Effector memory CD8-positive, alpha-beta T cell (primary cell): ENCODE measurements around the gene SEC24D.

ENCODE experiments used
- ATAC-seq: fragments of 150-1000 bp; cut with Tn5 transposase; replicated peaks from 2 replicates; pipeline ENCODE4 v1.10.0; 2021; ENCODE audit warnings: mild to moderate bottlenecking, moderate library complexity
- DNase-seq, 3 experiments: peaks; one replicate each; pipeline ENCODE4 v3.0.0; 2021
- H3K27ac Mint-ChIP-seq, 2 donors: one replicate each; pipeline ENCODE4 v1.8.0; 2022; ENCODE audit warnings: mild to moderate bottlenecking in 2 of 2, mixed read lengths in 2 of 2, moderate library complexity in 2 of 2
- H3K27me3 Mint-ChIP-seq, 2 donors: one replicate each; pipeline ENCODE4 v1.8.0; 2022; ENCODE audit warnings: mixed read lengths in 2 of 2
- H3K36me3 Mint-ChIP-seq: one replicate; pipeline ENCODE4 v1.8.0; 2022; ENCODE audit warnings: mild to moderate bottlenecking, moderate library complexity, mixed read lengths; ENCODE audit not compliant: insufficient read depth
- H3K4me1 Mint-ChIP-seq, 2 donors: one replicate each; pipeline ENCODE4 v1.8.0; 2022; ENCODE audit warnings: low read depth in 2 of 2, mixed read lengths in 2 of 2
- H3K4me3 Mint-ChIP-seq, 2 donors: one replicate each; pipeline ENCODE4 v1.8.0; 2022; ENCODE audit warnings: mild to moderate bottlenecking in 2 of 2, mixed read lengths in 2 of 2, moderate library complexity in 2 of 2
- H3K9me3 Mint-ChIP-seq, 2 donors: one replicate each; pipeline ENCODE4 v1.8.0; 2022; ENCODE audit warnings: mixed read lengths in 2 of 2

Gene SEC24D

GRCh38 chr4:118770741-118771187 is 65.2 kb downstream of the SEC24D start:
- Mint-ChIP-seq H3K27me3 (no peaks in the 10 kb centered on the region), H3K36me3 (peaks cover 23% of the 10 kb centered on the region)

DNA sequence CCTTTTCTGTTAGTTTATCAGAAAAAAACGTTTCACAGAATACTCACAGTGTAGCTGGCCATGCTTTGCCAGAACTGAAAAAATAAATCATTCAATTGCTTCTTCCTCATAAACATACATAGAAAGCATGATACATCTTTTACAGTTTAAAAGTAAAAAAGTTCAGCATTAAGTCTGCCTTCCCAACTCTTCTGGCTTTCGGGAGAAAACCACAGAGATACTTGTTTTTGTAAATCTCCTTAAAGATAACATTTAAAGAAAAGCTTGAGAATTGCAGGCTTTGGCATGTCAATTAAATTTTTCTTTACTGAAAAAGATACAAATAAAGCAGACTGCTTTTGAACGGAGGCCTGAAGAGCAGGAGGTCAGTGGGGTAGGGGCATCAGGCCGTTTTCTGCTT is 66.8 kb downstream of the SEC24D start:
- Mint-ChIP-seq H3K4me1 (no peaks in the 10 kb centered on the region), H3K4me3 (no peak overlapping the region), H3K36me3 (peaks cover 36% of the 10 kb centered on the region), H3K27ac (no peak overlapping the region), H3K27me3 (no peaks in the 10 kb centered on the region), H3K9me3 (no peaks in the 10 kb centered on the region)
- ATAC-seq (no peak), DNase-seq (no peak)

More at GRCh38 chr4:118770741-118771187, 65.2 kb downstream of the SEC24D start:
- Mint-ChIP-seq H3K27ac (no peak overlapping the region), H3K9me3 (no peaks in the 10 kb centered on the region), H3K4me3 (no peak overlapping the region), H3K4me1 (no peaks in the 10 kb centered on the region)
- ATAC-seq (no peak), DNase-seq (no peak)

GRCh38 chr4:118767109-118767508 is 68.8 kb downstream of the SEC24D start:
- H3K36me3 Mint-ChIP-seq = peaks cover 47% of the 10 kb centered on the region
- ATAC-seq (no peak), DNase-seq (no peak)
- H3K9me3 Mint-ChIP-seq = no peaks in the 10 kb centered on the region
- no peak overlapping the region for H3K4me3 Mint-ChIP-seq
- H3K27me3 Mint-ChIP-seq = no peaks in the 10 kb centered on the region
- H3K27ac Mint-ChIP-seq = no peak overlapping the region
- no peaks in the 10 kb centered on the region for H3K4me1 Mint-ChIP-seq

- Mint-ChIP-seq H3K4me1 (no peaks in the 10 kb centered on the region), H3K27me3 (no peaks in the 10 kb centered on the region), H3K27ac (no peak overlapping the region), H3K9me3 (no peaks in the 10 kb centered on the region), H3K4me3 (no peak overlapping the region), H3K36me3 (peaks cover 47% of the 10 kb centered on the region)
- ATAC-seq (no peak), DNase-seq (no peak)
These were observed 70.5 kb downstream of the SEC24D start for GRCh38 chr4:118765399-118765798.

GRCh38 chr4:118762730-118763477 is 73.0 kb downstream of the SEC24D start:
- Mint-ChIP-seq H3K9me3 (no peaks in the 10 kb centered on the region), H3K27me3 (no peaks in the 10 kb centered on the region), H3K4me1 (peaks cover 0 to 5% of the 10 kb centered on the region in 2 donors), H3K27ac (no peak overlapping the region), H3K4me3 (no peak overlapping the region), H3K36me3 (peaks cover 41% of the 10 kb centered on the region)
- ATAC-seq (no peak), DNase-seq (no peak)

GRCh38 chr4:118762155-118762554 is 73.8 kb downstream of the SEC24D start:
- H3K27me3 Mint-ChIP-seq = no peaks in the 10 kb centered on the region
- H3K27ac Mint-ChIP-seq = no peak overlapping the region
- H3K9me3 Mint-ChIP-seq = no peaks in the 10 kb centered on the region
- no peak for ATAC-seq
- H3K4me1 Mint-ChIP-seq = peaks cover 0 to 5% of the 10 kb centered on the region in 2 donors
- DNase-seq = no peak
- peaks cover 34% of the 10 kb centered on the region for H3K36me3 Mint-ChIP-seq
- H3K4me3 Mint-ChIP-seq = no peak overlapping the region

- H3K9me3 Mint-ChIP-seq = no peaks in the 10 kb centered on the region
- no peak overlapping the region for H3K27ac Mint-ChIP-seq
- no peak overlapping the region for H3K4me3 Mint-ChIP-seq
These were observed 74.4 kb downstream of the SEC24D start for GRCh38 chr4:118761397-118762016.

DNA sequence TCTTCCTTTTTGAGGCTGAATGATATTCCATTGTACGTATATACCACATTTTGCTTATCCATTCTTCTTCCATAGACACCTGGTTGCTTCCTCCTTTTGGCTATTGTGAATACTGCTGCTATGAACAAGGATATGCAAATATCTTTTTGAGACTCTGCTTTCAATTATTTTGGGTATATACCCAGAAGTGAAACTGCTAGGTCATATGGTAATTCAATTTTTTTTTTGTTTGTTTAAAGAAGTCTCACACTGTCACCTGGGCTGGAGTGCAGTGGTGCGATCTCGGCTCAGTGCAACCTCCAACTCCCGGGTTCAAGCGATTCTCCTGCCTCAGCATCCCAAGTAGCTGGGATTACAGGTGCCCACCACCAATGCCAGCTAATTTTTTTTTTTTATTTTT is 75.4 kb downstream of the SEC24D start:
- peaks cover 27% of the 10 kb centered on the region for H3K36me3 Mint-ChIP-seq
- H3K27me3 Mint-ChIP-seq = no peaks in the 10 kb centered on the region

More at GRCh38 chr4:118761397-118762016, 74.4 kb downstream of the SEC24D start:
- DNase-seq (no peak), ATAC-seq (no peak)
- H3K4me1 Mint-ChIP-seq = peaks cover 0 to 5% of the 10 kb centered on the region in 2 donors
- no peaks in the 10 kb centered on the region for H3K27me3 Mint-ChIP-seq
- peaks cover 32% of the 10 kb centered on the region for H3K36me3 Mint-ChIP-seq

GRCh38 chr4:118760092-118760491 is 75.8 kb downstream of the SEC24D start:
- peaks cover 28% of the 10 kb centered on the region for H3K36me3 Mint-ChIP-seq

More for the DNA sequence above, 75.4 kb downstream of the SEC24D start:
- no peaks in the 10 kb centered on the region for H3K9me3 Mint-ChIP-seq
- DNase-seq (no peak), ATAC-seq (no peak)
- no peak overlapping the region for H3K4me3 Mint-ChIP-seq
- H3K27ac Mint-ChIP-seq = no peak overlapping the region
- peaks cover 0 to 5% of the 10 kb centered on the region in 2 donors for H3K4me1 Mint-ChIP-seq

GRCh38 chr4:118759481-118759880 is 76.4 kb downstream of the SEC24D start:
- DNase-seq (no peak), ATAC-seq (no peak)
- Mint-ChIP-seq H3K27me3 (no peaks in the 10 kb centered on the region), H3K4me3 (no peak overlapping the region), H3K9me3 (no peaks in the 10 kb centered on the region), H3K36me3 (peaks cover 24% of the 10 kb centered on the region), H3K4me1 (peaks cover 0 to 5% of the 10 kb centered on the region in 2 donors), H3K27ac (no peak overlapping the region)

More at GRCh38 chr4:118760092-118760491, 75.8 kb downstream of the SEC24D start:
- Mint-ChIP-seq H3K27ac (no peak overlapping the region), H3K4me1 (peaks cover 0 to 5% of the 10 kb centered on the region in 2 donors), H3K9me3 (no peaks in the 10 kb centered on the region), H3K4me3 (no peak overlapping the region), H3K27me3 (no peaks in the 10 kb centered on the region)
- no peak for ATAC-seq
- no peak for DNase-seq

- Mint-ChIP-seq H3K4me1 (peaks cover 0 to 5% of the 10 kb centered on the region in 2 donors), H3K9me3 (no peaks in the 10 kb centered on the region), H3K4me3 (no peak overlapping the region), H3K27me3 (no peaks in the 10 kb centered on the region), H3K27ac (no peak overlapping the region), H3K36me3 (peaks cover 15% of the 10 kb centered on the region)
- ATAC-seq (no peak), DNase-seq (no peak)
These were observed 77.6 kb downstream of the SEC24D start for GRCh38 chr4:118758293-118758692.

GRCh38 chr4:118757761-118758251 is 78.1 kb downstream of the SEC24D start:
- Mint-ChIP-seq H3K27me3 (no peaks in the 10 kb centered on the region), H3K4me1 (peaks cover 0 to 5% of the 10 kb centered on the region in 2 donors), H3K36me3 (peaks cover 13% of the 10 kb centered on the region), H3K4me3 (no peak overlapping the region), H3K9me3 (no peaks in the 10 kb centered on the region), H3K27ac (no peak overlapping the region)
- no peak for DNase-seq
- ATAC-seq = no peak

GRCh38 chr4:118756958-118757357 is 79.0 kb downstream of the SEC24D start:
- H3K27me3 Mint-ChIP-seq = no peaks in the 10 kb centered on the region
- H3K36me3 Mint-ChIP-seq = peaks cover 20% of the 10 kb centered on the region
- DNase-seq = no peak
- H3K27ac Mint-ChIP-seq = no peak overlapping the region
- H3K4me3 Mint-ChIP-seq = no peak overlapping the region
- peaks cover 0 to 5% of the 10 kb centered on the region in 2 donors for H3K4me1 Mint-ChIP-seq
- no peaks in the 10 kb centered on the region for H3K9me3 Mint-ChIP-seq
- no peak for ATAC-seq

- Mint-ChIP-seq H3K27ac (no peak overlapping the region), H3K9me3 (no peaks in the 10 kb centered on the region), H3K27me3 (no peaks in the 10 kb centered on the region), H3K4me3 (no peak overlapping the region), H3K36me3 (peaks cover 26% of the 10 kb centered on the region), H3K4me1 (peaks cover 0 to 5% of the 10 kb centered on the region in 2 donors)
- DNase-seq = no peak
- no peak for ATAC-seq
These were observed 79.5 kb downstream of the SEC24D start for GRCh38 chr4:118756429-118756828.
